Tibial nerve (tissue), 4 donors: ENCODE data around the gene FXYD3. TPM values are rescaled to one million over a fixed set of nuclear protein-coding genes. Genes with fewer than 3 reads are reported as not detected.

Experiments
- DNase-seq, 2 donors: peaks; one replicate each; pipeline ENCODE4 v3.0.0-alpha.2; 2019; ENCODE audit warnings: low spot score in 2 of 2
- H3K27ac ChIP-seq, 4 donors: fragments of 200-600 bp; sonication (generic) in 3 of 4; one replicate each; pipeline ENCODE4 v1.5.1; 2017 to 2019; ENCODE audit warnings: mild to moderate bottlenecking in 1 of 4
- H3K27me3 ChIP-seq, 2 donors: fragments of 200-600 bp; sonication (generic) in 1 of 2; one replicate each; pipeline versions ENCODE4 v1.5.1 to v1.6.0; 2017 to 2019
- H3K36me3 ChIP-seq, 3 donors: fragments of 200-600 bp; sonication (generic); one replicate each; pipeline ENCODE4 v1.5.1; 2018 to 2019
- H3K4me1 ChIP-seq, 4 donors: fragments of 200-600 bp; sonication (generic) in 3 of 4; one replicate each; pipeline ENCODE4 v1.5.1; 2017 to 2019
- H3K4me3 ChIP-seq, 4 donors: fragments of 200-600 bp; sonication (generic) in 3 of 4; one replicate each; pipeline ENCODE4 v1.5.1; 2017 to 2019; ENCODE audit warnings: mild to moderate bottlenecking in 1 of 4, moderate library complexity in 1 of 4
- H3K9me3 ChIP-seq, 4 donors: fragments of 200-600 bp; sonication (generic) in 3 of 4; one replicate each; pipeline ENCODE4 v1.5.1; 2017 to 2019
- CTCF ChIP-seq, 5 experiments: fragments of 200-600 bp in 3 of 5; fragments of 450-650 bp in 2 of 5; sonication (generic) in 3 of 5; IDR thresholded peaks; one replicate each; pipeline ENCODE4 v1.5.1; 2016 to 2019; ENCODE audit warnings: antibody characterized with exemption in 5 of 5, mild to moderate bottlenecking in 3 of 5, moderate library complexity in 2 of 5
- EP300 ChIP-seq, 2 donors: sonication (generic); formaldehyde crosslinking; IDR thresholded peaks; one replicate each; pipeline ENCODE4 v1.6.1; 2017; ENCODE audit warnings: antibody characterized with exemption in 2 of 2, mild to moderate bottlenecking in 1 of 2
- POLR2A ChIP-seq, 2 donors: fragments of 450-650 bp; IDR thresholded peaks; one replicate each; pipeline ENCODE4 v1.6.1; 2017; ENCODE audit warnings: antibody characterized with exemption in 2 of 2, mild to moderate bottlenecking in 2 of 2, moderate library complexity in 2 of 2
- WGBS, 2 donors: methylation state at CpG; one replicate each; pipeline ENCODE4 v1.1.5; 2018; 5-methylcytosine and 5-hydroxymethylcytosine counted together
- small RNA-seq: library from RNA; depleted of rRNA; stranded (forward); fragments of <200 nt; gene quantifications from one replicate; pipeline ENCODE3, GENCODE V24; 2016
- total RNA-seq, 4 donors: library from RNA; depleted of rRNA; stranded (reverse); fragments of >200 nt; gene quantifications; one replicate each; pipeline ENCODE4 v1.1.0, GENCODE V29; 2016

FXYD3 gene
- total RNA-seq, 4 donors from 2014 or later, result 10.8 to 33.9 (median 16.6) TPM

- 71 to 76% methylated on average over 7 of the region's 7 CpGs for WGBS, 2 donors
- DNase-seq, result peak in 1 of 2 donors; percentile 28
- Histone ChIP-seq H3K9me3 (peaks cover 0 to 17% (median 0%) of the 10 kb centered on the region in 4 donors), H3K4me3 (no peak overlapping the region), H3K4me1 (no peaks in the 10 kb centered on the region), H3K36me3 (peaks cover 0 to 44% (median 0%) of the 10 kb centered on the region in 3 donors), H3K27me3 (no peaks in the 10 kb centered on the region), H3K27ac (peak overlapping the region in 1 of 4 donors; percentile 46)
- TF ChIP-seq CTCF (IDR thresholded peaks at IDR 0.05) (no peak), POLR2A (IDR thresholded peaks at IDR 0.05) (no peak), EP300 (IDR thresholded peaks at IDR 0.05) (no peak)
Observed at GRCh38 chr19:35170359-35171061, 54.9 kb downstream of the FXYD3 start.

- no peak for DNase-seq
- no peak for TF ChIP-seq CTCF (IDR thresholded peaks at IDR 0.05)
- TF ChIP-seq POLR2A (IDR thresholded peaks at IDR 0.05), result no peak
- TF ChIP-seq EP300 (IDR thresholded peaks at IDR 0.05), result no peak
Observed at GRCh38 chr19:35171730-35172129, 56.1 kb downstream of the FXYD3 start.

More at GRCh38 chr19:35171730-35172129, 56.1 kb downstream of the FXYD3 start:
- H3K9me3 ChIP-seq, result peaks cover 0 to 4% (median 0%) of the 10 kb centered on the region in 4 donors
- peaks cover 0 to 32% (median 0%) of the 10 kb centered on the region in 3 donors for H3K36me3 ChIP-seq
- H3K4me3 ChIP-seq, result no peak overlapping the region
- 59 to 61% methylated on average over 3 of the region's 3 CpGs for WGBS, 2 donors
- peaks cover 0 to 3% (median 0%) of the 10 kb centered on the region in 4 donors for H3K4me1 ChIP-seq
- H3K27me3 ChIP-seq, result no peaks in the 10 kb centered on the region
- peak overlapping the region in 1 of 4 donors; percentile 12 for H3K27ac ChIP-seq

Small RNAs within 50 kb of the gene (small RNA-seq; reads per million reads assigned to genes)
- not detected for gene AC020907.2

Other genes with a start within 250 kb of the FXYD3 start
- 1 to 10 TPM; 1.2 to 4.3 (median 3.1) TPM for gene ZNF30, start 188.9 kb upstream of the FXYD3 start, total RNA-seq
- gene ZNF792, start 151.6 kb upstream of the FXYD3 start, total RNA-seq, result 1 to 10 TPM; 2.3 to 7.1 (median 5.5) TPM
- 100 to 1,000 TPM in 1 of 4 donors, 10 to 100 TPM in 3; 53.1 to 108 (median 61.6) TPM for gene GRAMD1A, start 115.5 kb upstream of the FXYD3 start, total RNA-seq
- gene SCN1B, start 85.4 kb upstream of the FXYD3 start, total RNA-seq, result 10 to 100 TPM; 12.8 to 26.7 (median 13.4) TPM
- 1 to 10 TPM in 3 of 4 donors, not detected in 1; 1.3 to 3.5 (median 1.8) TPM for gene HPN, start 74.1 kb upstream of the FXYD3 start, total RNA-seq
- 100 to 1,000 TPM; 207 to 323 (median 302) TPM for gene LGI4, start 19.2 kb downstream of the FXYD3 start, total RNA-seq
- 100 to 1,000 TPM in 1 of 4 donors, 10 to 100 TPM in 3; 72.9 to 193 (median 84.9) TPM for gene FXYD1, start 23.0 kb downstream of the FXYD3 start, total RNA-seq
- gene FXYD7, start 27.4 kb downstream of the FXYD3 start, total RNA-seq, result 1 to 10 TPM in 3 of 4 donors, not detected in 1; 2.5 to 5.9 (median 5.7) TPM
- 10 to 100 TPM; 19.9 to 53.4 (median 37.5) TPM for gene FXYD5, start 38.9 kb downstream of the FXYD3 start, total RNA-seq
- not detected for gene FAM187B, start 112.9 kb downstream of the FXYD3 start, total RNA-seq
- gene LSR, start 133.2 kb downstream of the FXYD3 start, total RNA-seq, result 10 to 100 TPM in 2 of 4 donors, 1 to 10 TPM in 2; 3.1 to 34.9 (median 19.1) TPM
- 100 to 1,000 TPM in 3 of 4 donors, 10 to 100 TPM in 1; 98.5 to 172 (median 128) TPM for gene USF2, start 153.1 kb downstream of the FXYD3 start, total RNA-seq
- 1 to 10 TPM in 1 of 4 donors, not detected in 3; 2.9 TPM for gene HAMP, start 166.7 kb downstream of the FXYD3 start, total RNA-seq
- gene MAG, start 176.3 kb downstream of the FXYD3 start, total RNA-seq, result 10 to 100 TPM; 31.8 to 49.6 (median 38.4) TPM
- 10 to 100 TPM in 3 of 4 donors, 1 to 10 TPM in 1; 7.2 to 22.8 (median 13.4) TPM for gene CD22, start 213.4 kb downstream of the FXYD3 start, total RNA-seq
- gene FFAR1, start 232.1 kb downstream of the FXYD3 start, total RNA-seq, result under 1 TPM in 1 of 4 donors, not detected in 3; 0.59 TPM
- gene FFAR3, start 242.6 kb downstream of the FXYD3 start, total RNA-seq, result under 1 TPM in 1 of 4 donors, not detected in 3; 0.87 TPM